Left ventricle myocardium superior (tissue), 1 donor: ENCODE results near the gene NLRP13. TPM values are rescaled to one million over a fixed set of nuclear protein-coding genes. Genes with fewer than 3 reads are reported as not detected.

Experiments used
- ATAC-seq: fragments of 200-7000 bp; cut with Tn5 transposase; one replicate; pipeline ENCODE4 v1.9.1; 2020; ENCODE audit warnings: mild to moderate bottlenecking, moderate library complexity
- DNase-seq: peaks from one replicate; pipeline ENCODE4 v3.0.0-alpha.2; 2020
- intact Hi-C: fragments of 100-400 bp; cut with micrococcal nuclease; formaldehyde crosslinking; loops from one replicate; pipeline ENCODE4 v1.11.0; 2022
- total RNA-seq: library from RNA; stranded (reverse); fragmentation: NEBNext Ultra II Directional; extraction: Animal tissue kit (Norgen Biotek cat#: 25700); gene quantifications from one replicate; pipeline ENCODE4 v1.2.1, GENCODE V29; 2021
- donor health status: DM: no; HTN: yes; CAD: no; lungs with severe emphysema.

The NLRP13 gene
- total RNA-seq, 1 donor from 2014 or later: not detected

GRCh38 chr19:55902080-55902751, 29.9 kb downstream of the NLRP13 start:
- no peak for ATAC-seq
- intact Hi-C loops: no loop called here
- no peak for DNase-seq

GRCh38 chr19:55901369-55902079, 30.6 kb downstream of the NLRP13 start:
- no peak for ATAC-seq
- intact Hi-C loops: no loop called here
- DNase-seq: no peak

- ATAC-seq (no peak), DNase-seq (no peak)
- intact Hi-C loops: no loop called here
Observed at GRCh38 chr19:55898911-55899310, 33.2 kb downstream of the NLRP13 start.

GRCh38 chr19:55882626-55883025, 49.5 kb downstream of the NLRP13 start:
- DNase-seq (no peak), ATAC-seq (no peak)
- intact Hi-C loops: no loop called here

GRCh38 chr19:55877211-55877610, 54.9 kb downstream of the NLRP13 start:
- no peak for ATAC-seq
- intact Hi-C loops: no loop called here
- no peak for DNase-seq

- ATAC-seq (no peak), DNase-seq (no peak)
- intact Hi-C loops: no loop called here
Observed at GRCh38 chr19:55870736-55871135, 61.4 kb downstream of the NLRP13 start.

GRCh38 chr19:55867101-55867500, 65.0 kb downstream of the NLRP13 start:
- intact Hi-C loops: no loop called here
- DNase-seq (no peak), ATAC-seq (no peak)

- ATAC-seq: no peak
- intact Hi-C loops: no loop called here
- DNase-seq: no peak
Observed at GRCh38 chr19:55866521-55866920, 65.6 kb downstream of the NLRP13 start.

GRCh38 chr19:55858969-55859368, 73.2 kb downstream of the NLRP13 start:
- DNase-seq: no peak
- no peak for ATAC-seq
- intact Hi-C loops: no loop called here

GRCh38 chr19:55858401-55858800, 73.7 kb downstream of the NLRP13 start:
- intact Hi-C loops: no loop called here

GRCh38 chr19:55857974-55858373, 74.2 kb downstream of the NLRP13 start:
- intact Hi-C loops: no loop called here
- DNase-seq (no peak), ATAC-seq (no peak)

More at GRCh38 chr19:55858401-55858800, 73.7 kb downstream of the NLRP13 start:
- no peak for ATAC-seq
- no peak for DNase-seq

- DNase-seq (no peak), ATAC-seq (no peak)
- intact Hi-C loops: no loop called here
Observed at GRCh38 chr19:55857149-55857548, 75.0 kb downstream of the NLRP13 start.

GRCh38 chr19:55855160-55855559, 77.0 kb downstream of the NLRP13 start:
- DNase-seq (no peak), ATAC-seq (no peak)
- intact Hi-C loops: no loop called here

Other genes with a start within 250 kb of the NLRP13 start
- not detected for gene NLRP9, start 193.9 kb downstream of the NLRP13 start, total RNA-seq
- gene RFPL4A, start 173.2 kb downstream of the NLRP13 start, total RNA-seq: not detected
- not detected for gene RFPL4AL1, start 163.2 kb downstream of the NLRP13 start, total RNA-seq
- gene NLRP11, start 100.3 kb downstream of the NLRP13 start, total RNA-seq: not detected
- not detected for gene NLRP4, start 95.8 kb downstream of the NLRP13 start, total RNA-seq
- not detected for gene NLRP8, start 15.5 kb upstream of the NLRP13 start, total RNA-seq
- not detected for gene NLRP5, start 54.4 kb upstream of the NLRP13 start, total RNA-seq
- 33.8 TPM for gene ZNF787, start 189.0 kb upstream of the NLRP13 start, total RNA-seq
- gene ZNF444, start 209.0 kb upstream of the NLRP13 start, total RNA-seq: 23.9 TPM
- gene GALP, start 243.7 kb upstream of the NLRP13 start, total RNA-seq: not detected